NK-92 (cell line): ENCODE data around the gene RMND5B.
"Not testable (repeated sequence)": the region's sequence is repeated elsewhere in the genome, so short reads cannot be mapped to it uniquely, and the experiment has no call there.

ENCODE experiments used
- DNase-seq: peaks from one replicate; lab custom pipeline; 2025; ENCODE audit not compliant: unreplicated experiment; lab: John Stamatoyannopoulos, UW

RMND5B gene

GRCh38 chr5:178163772-178164735, 33.2 kb downstream of the RMND5B start:
- DNase-seq = peak; percentile 56

GRCh38 chr5:178165581-178165980, 34.8 kb downstream of the RMND5B start:
- DNase-seq = no peak

DNA sequence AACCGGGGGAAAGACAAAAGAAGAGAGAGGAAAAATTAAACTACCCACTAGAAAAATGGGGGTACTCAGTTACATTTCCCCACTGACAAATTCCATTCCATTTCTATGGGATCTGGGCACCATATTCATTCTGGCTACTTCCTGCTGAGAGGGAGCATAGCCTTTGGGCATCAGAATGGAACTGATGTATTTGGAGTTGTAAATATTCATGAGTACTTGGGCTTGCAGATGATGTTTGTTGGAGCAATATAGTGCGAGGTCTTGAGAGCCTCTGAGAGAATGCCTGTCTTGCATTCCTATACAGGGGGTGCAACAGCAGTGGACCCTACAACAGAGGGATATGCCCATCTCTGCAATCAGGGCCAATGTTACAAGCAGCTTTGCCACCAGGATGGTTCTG, 39.6 kb downstream of the RMND5B start:
- DNase-seq = no peak

GRCh38 chr5:178174456-178174855, 43.6 kb downstream of the RMND5B start:
- DNase-seq = no peak

DNA sequence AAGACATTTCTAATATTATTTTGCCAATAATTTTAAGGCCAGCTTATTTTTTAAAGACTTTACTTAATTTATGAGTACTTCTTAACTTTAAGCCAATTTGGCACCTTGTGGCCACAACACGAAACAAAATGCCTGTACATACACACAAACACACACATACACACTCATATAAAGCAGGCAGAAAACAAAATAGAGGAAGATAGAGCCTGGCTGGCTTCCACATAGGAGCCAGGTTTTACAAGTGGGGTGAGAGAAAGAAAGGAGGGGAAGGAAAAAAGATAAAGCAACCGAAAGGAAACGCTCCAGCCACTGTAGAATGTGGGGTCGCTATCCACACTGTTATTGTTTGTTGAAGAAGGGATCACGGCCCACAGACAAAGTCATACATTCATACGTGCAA, 46.0 kb downstream of the RMND5B start:
- no peak for DNase-seq

GRCh38 chr5:178177569-178177968, 46.8 kb downstream of the RMND5B start:
- DNase-seq = no peak

DNA sequence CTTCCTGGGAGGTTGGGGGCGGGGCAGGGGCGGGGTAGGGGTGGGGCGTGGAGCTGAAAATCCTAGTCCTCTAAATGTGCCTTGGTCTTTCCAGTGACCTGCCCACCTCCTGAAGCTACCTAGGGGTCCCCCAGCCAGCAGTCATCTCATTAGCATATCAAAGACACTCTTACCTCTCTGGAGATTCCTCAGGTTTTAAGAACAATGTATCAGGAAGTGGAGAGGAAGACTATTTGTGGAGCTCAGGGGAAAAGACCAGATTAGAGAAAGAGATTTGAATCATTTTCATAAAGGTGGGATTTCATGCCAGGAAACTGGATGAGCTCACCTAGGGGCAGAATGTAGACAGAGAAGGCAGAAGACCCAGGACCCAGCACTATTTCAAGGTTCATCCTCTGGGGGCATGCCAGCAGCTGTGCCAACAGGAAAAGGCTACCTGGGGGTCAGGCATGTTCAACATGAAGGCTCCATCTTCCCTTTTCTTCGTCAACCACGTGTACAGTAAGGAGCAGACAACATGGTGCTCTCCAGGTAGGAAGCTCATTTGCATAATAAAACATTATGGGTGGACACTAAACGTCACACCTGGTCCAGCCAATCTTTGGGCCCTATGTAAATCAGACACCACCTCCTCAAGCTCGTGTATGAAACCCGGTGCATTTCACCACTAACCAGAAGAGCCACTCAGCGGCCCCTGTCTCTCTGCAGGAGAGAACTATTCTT, 49.5 kb downstream of the RMND5B start:
- no peak for DNase-seq

GRCh38 chr5:178182158-178182876, 51.5 kb downstream of the RMND5B start:
- DNase-seq = no peak

DNA sequence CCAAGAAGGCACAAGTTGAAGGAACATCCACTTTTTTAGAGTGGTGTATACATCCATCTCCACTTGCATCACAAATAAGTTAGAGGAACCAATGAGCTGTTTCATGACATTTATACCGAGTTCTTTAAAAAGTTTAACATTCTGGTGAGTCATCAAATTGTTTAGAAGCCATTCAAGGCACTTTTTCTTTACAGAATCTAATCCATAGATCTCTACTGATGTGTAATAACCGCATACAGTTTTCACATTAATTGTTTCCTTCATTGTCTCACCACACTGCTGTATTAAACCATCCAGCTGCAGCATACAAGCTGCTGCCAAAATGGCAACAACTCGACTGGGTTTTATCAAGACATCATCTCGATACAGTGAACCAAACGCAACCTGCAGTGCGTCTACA, 55.6 kb downstream of the RMND5B start:
- DNase-seq = no peak

GRCh38 chr5:178187014-178187413, 56.2 kb downstream of the RMND5B start, which contains the start of gene GMCL2:
Gene GMCL2, minus strand, starts transcription at chr5:178187371. Its CDS starts 72 bp downstream, at chr5:178187299.
- no peak for DNase-seq

- no peak for DNase-seq
These were observed 58.6 kb downstream of the RMND5B start for GRCh38 chr5:178189433-178189832.

- DNase-seq = no peak
These were observed 60.8 kb downstream of the RMND5B start for GRCh38 chr5:178191661-178192060.

GRCh38 chr5:178192244-178192643, 61.4 kb downstream of the RMND5B start:
- no peak for DNase-seq

GRCh38 chr5:178192787-178193186, 62.0 kb downstream of the RMND5B start:
- no peak for DNase-seq

DNA sequence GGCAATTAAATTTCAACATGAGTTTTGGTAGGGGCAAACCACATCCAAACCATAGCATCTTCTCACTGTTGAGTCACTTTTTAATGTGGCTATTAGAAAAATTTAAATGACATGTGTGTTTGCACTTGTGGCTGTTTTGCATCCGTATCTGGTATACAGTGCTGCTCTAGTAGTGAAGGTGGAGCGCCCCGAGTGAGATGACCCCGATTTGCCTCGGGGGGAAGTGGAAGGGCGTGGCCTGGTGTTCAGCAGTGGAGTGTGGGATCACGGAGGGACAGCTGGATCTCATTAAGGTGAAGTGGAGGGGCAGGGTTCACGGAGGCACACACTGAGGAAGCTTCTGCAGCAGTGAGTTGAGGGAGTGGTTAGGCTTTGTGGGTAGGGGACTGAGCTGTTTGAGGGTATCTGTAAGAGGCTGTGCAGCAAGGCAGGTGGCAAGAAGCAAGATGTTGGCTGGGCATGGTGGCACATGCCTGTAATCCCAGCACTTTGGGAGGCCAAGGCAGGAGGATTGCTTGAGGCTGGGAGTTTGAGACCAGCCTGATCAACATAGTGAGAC, 62.5 kb downstream of the RMND5B start:
- DNase-seq = no peak

DNA sequence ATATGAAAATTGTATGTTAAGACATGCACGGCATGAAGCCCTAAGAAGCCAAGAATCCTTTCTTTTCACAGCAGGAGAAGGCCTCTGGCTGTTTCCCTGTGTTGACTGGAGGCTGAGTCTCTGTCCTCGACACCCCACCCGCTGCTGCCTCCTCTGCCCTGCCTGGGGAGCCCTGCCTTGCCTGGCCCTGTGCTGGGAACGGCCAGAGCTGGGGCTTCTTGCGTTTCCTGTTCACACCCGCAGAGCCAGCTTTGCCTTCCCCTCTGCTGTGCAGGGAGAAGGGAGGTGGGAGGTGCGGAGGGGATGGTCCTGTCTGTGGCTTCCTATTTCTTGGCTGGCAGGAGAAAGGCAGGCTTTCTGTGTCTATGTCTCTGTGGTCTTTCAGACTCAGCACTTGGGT, 63.2 kb downstream of the RMND5B start:
- DNase-seq = no peak

DNA sequence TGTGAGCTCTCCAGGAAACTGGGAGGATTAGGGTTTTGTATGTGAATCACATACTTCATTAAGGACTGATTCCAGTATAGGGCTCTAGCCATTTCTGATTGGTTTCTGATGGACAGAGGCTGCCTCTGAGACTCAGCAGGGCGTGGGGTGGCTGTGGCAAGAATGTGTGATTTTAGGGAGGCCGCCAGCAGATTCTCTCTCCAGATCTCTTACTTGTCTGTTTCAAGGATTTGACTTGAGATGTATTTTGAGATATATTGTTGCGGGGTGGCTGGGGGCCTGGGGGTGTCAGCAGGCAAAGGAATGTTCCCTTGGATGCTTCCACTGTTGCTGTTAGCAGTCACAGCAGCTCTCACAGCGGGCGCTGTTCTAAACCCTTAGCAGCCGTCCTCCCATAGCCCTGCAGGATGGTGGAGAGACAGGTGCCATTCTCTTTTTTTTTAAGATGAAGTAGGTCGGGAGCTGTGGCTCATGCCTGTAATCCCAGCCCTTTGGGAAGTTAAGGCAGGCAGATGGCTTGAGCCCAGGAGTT, 65.5 kb downstream of the RMND5B start:
- DNase-seq = no peak

- no peak for DNase-seq
These were observed 66.2 kb downstream of the RMND5B start for GRCh38 chr5:178196986-178197385.

DNA sequence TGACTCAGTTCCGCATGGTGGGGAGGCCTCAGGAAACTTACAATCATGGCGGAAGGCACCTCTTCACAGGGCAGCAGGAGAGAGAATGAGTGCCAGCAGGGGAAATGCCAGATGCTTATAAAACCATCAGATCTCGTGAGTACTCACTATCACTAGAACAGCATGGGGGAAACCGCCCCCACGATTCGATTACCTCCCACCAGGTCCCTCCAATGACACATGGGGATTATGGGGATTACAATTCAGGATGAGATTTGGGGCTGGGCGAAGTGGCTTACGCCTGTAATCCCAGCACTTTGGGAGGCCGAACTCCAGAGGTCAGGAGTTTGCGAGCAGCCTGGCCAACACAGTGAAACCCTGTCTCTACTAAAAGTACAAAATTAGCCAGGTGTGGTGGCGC, 67.3 kb downstream of the RMND5B start:
- DNase-seq = not testable (repeated sequence)

- no peak for DNase-seq
These were observed 67.9 kb downstream of the RMND5B start for GRCh38 chr5:178198706-178199105.
